NCI-H1436 (cell line): Measurements from ENCODE around the gene ACVR1.

ENCODE experiments used
- DNase-seq: peaks from one replicate; lab custom pipeline; 2025; lab: John Stamatoyannopoulos, UW

The ACVR1 gene

DNA sequence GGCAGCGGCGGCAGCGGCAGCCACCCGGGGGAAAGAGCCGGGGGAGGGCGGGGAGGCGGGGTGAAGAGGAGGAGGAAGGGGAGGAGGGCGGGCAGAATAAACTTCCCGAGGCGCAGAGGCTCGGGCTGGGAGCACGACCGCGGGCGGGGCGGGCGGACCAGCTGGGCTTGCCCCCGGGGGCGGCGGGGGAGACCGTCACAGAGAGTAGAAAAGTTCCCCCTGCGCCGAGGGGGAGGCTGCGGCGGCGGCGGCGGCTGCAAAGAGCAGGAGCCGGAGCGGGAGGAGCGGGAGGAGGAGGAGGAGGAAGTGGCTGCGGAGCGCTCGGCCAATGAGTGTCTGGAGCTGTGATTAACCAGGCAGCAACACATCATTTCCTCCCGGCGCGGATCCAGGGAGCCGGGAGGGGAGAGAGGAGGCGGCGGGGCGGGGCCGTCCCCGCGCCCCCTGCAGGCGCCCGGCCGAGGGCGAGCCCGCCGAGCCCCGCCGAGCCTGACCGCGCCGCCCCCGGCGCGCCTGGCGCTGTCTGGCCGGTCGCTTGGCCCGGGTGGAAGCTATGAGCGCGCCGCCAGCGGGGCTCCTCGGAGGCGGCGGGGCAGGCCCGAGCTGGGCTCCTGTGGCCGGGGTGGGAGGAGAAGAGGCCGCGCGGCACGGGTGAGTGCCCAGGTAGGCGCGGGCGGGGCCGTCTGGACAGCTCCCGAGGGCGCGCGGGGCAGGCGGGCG is at the start of gene ACVR1:
ACVR1 (minus strand) TSS at position 265 of the 720 bp plus-strand sequence. CDS start 76,837 bp downstream, outside the sequence.
- DNase-seq: peak; percentile 90

GRCh38 chr2:157925071-157925470 is 48.9 kb upstream of the ACVR1 start:
- no peak for DNase-seq

DNA sequence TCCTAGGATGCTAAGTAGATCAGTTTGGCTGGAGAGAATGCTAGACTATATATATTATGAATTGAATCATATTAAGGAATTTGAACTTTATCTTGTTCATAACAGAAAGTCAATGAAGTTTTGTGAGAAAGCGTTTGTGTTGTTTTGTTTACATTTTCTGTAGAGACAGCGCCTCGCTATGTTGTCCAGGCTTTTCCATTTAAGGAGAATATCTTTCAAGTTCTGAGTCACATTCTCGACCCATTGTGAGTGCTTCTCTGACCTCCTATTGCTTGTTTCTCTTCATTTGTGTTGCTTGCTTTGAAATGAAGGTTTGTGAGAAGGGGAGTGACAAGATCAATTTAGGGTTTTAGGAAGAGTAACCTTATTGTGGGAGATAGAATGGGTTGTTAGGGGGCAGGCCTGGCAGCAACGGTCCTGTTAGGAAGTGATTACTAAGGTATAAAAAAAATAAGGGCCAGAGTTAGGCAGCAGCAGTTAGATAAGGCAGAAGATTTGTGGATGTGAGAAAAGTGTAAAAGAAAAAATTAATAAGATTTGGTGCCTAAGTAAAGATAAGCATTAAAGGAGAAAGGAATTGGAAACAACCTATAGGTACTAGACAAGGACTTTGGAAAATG is 47.6 kb upstream of the ACVR1 start:
- no peak for DNase-seq

GRCh38 chr2:157922815-157923214 is 46.7 kb upstream of the ACVR1 start:
- DNase-seq: no peak

GRCh38 chr2:157922336-157922735 is 46.2 kb upstream of the ACVR1 start:
- DNase-seq: no peak

DNA sequence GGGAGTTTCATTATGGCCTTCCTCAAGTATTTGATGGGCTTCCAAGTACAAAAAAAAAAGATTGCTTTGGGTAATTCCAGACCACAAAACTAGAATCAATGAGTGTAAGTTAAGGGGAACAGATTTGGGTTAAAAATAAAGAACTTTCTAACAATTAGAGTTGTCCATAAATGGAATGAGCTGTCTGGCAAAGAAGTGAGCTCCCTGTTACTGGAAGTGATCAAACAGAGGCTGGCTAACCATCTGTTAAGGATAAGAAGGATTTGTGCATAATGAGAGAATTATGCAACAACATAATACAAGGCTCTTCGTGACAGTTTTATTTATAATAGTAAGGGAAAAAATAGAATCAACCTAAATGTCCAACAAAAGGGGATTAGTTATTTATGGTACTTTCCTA is 44.6 kb upstream of the ACVR1 start:
- DNase-seq: no peak

DNA sequence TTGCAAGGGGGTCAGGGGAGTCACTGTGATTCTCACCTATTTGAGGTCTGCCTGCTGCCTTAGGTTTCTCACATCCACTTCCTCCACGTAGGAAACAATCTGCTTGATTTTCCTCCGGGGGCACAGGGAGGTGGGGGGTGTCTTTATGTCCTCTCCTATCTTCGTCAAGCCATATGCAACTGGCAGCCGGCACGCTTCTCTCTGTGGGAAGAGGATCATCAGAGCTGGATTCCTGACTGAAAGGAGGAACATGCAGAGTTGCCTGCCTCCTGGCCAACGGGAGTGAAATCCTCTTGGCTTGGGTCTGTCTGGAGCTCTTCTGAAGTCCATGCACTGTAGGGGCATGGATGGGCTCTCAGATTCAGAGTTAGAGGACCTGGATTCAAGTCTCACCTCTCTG is 43.1 kb upstream of the ACVR1 start:
- no peak for DNase-seq

- DNase-seq: no peak
These were observed 42.2 kb upstream of the ACVR1 start for GRCh38 chr2:157918319-157918718.

DNA sequence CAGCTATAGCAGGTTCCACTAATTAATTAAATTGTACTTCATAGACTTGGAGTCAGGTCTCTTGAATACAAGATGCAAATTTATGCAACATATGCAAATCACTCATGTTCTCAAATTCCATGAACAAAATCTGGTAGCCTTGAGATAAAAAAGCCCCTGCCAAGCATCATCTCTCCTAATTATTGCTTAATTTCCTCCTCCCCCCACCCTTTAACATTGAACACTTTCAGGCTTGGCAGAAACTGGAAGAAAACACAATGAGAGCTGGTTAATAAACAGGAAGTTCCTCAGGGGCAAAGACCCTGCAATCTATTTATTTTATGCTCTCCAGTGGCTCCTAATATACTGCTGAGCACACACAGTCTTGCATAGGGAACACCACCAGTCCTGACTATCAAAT is 35.6 kb upstream of the ACVR1 start:
- no peak for DNase-seq

DNA sequence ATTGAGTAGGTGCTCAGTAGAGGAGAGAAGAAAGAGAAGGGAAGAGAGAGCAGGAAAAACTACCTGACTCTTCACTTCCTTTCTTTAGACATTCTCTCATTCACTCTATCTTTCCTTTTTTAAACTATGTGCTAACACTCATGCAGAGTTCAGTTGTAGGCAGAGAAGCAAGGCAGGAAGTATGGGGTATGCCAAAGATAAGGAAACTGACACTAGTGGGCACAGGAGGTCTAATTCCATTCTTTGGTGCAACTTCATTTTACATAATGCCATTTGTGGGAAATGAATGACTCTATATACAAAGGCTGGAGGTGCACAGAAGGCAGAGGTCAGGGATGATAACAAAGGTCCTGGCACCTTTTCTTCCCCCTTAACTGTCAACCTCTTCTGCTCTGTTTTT is 35.1 kb upstream of the ACVR1 start:
- DNase-seq: no peak

DNA sequence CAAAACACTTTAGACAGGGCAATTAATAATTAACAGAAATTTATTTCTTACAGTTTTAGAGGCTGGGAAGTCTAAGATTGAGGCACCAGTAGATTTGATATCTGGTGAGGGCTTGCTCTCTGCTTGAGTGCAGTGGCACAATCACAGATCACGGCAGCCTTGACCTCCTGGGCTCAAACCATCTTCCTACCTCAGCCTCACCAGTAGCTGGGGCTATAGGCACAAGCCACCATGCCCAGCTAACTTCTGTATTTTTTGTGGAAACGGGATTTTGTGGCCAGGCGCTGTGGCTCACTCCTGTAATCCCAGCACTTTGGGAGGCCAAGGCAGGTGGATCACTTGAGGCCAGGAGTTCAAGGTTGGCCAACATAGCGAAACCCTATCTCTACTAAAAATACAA is 29.0 kb upstream of the ACVR1 start:
- no peak for DNase-seq

- no peak for DNase-seq
These were observed 27.5 kb upstream of the ACVR1 start for GRCh38 chr2:157903626-157904025.

DNA sequence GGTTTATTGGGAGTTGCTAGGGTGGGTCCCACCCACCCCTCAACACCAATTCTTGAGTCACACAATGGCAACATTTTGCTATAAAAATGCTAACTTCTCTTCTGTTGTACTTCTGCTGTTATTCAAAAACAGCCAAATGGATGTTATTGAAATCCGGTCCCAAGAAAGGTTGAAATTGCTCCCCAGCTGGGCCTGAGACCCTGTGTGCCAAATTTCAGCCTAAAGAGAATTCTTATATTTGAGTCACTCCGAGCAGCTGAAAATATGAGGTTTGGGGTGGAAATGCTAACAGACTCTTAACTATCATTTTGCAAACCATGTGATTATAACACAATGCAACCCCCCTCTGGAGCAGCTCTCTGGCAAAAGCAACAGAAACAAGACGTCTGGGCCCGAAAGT is 27.0 kb upstream of the ACVR1 start:
- DNase-seq: no peak

DNA sequence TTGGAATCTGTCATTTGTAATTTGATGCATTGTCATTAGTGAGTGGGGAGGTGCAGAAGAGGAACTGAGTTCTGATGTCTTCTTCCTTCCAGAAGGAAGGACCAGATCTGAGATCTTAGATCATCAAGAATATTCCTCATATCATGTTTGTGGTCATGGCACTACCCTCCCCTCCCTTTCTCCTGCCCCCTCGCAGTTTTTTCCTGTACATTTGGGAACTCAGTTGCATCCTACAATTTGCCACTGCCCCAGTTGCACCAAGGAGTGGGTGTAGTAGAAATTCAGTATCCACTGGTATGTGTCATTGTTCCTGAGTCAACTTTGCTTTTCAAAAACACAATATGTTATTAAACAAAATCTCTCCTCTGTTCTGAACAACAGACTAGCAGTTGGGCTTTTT is 26.6 kb upstream of the ACVR1 start:
- DNase-seq: no peak

DNA sequence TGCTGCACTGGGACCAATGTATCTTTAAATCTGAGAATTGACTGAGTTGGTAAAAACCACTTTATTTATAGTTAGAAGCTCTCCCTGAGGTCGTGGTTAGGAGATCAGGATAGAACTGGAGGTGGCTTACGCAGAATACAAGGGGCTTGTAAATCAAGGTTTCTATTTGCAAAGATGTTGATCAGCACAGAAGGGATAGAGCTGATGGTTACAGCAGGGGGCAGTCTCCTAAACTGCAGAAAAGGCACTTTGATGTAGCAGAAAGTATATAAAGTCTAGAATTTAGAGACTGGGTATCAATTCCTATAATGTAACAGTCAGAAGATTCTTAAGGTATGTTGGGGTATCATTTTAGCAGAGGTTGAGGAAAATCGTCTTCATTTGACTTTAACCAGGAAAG is 25.2 kb upstream of the ACVR1 start:
- DNase-seq: no peak

GRCh38 chr2:157900684-157901083 is 24.6 kb upstream of the ACVR1 start:
- no peak for DNase-seq

- DNase-seq: no peak
These were observed 24.1 kb upstream of the ACVR1 start for GRCh38 chr2:157900203-157900602.

DNA sequence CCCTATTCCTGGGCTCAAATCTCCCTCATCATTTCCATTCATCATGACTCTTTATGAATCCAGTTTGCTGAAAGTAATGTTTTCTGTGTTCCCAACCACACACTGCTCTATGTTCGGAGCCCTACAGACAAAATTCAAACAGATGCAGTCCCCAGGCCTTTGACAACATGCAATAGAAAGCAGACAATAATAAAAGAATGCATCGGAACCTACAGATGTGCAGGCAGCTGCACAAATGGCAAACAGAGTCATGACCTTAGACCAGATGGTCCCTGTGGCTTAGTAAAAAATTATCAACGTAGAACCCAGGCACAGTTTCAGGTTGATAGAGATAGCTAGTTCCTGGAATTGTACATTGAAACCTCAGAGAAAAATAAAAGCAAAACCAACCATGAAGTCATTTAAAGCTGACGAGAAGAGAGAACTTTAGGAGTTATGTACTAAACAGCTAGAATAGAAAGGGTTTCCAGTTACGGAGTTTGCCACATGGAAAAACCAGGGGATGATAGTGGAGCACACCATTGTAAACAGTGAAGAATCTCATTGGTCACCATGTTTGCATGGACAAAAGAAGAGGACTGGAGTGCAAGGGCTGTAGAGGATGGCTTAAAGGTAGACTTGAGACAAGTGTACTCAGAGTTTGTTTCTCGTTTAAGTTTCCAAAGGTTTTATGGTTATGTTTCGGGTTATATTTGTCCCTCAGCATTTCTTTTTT is 23.2 kb upstream of the ACVR1 start:
- DNase-seq: no peak

DNA sequence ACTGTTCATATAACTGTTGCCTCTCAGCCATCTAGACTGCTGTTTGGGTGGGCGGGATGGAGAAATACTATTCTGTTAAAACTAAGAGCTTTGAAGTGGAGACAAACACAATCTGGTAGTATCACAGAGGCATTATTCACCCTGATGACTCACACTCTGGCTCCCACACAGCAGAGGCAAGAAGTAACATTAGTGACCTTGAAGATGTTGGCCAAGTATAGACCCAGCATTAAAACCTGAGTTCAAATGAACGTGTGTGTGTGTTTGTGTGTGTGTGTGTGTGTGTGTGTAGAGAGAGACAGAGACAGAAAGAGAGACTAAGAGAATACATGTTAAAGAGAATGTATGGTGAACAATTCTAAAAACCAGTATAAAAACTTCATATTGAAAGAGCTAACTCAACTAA is 22.5 kb upstream of the ACVR1 start:
- DNase-seq: no peak

DNA sequence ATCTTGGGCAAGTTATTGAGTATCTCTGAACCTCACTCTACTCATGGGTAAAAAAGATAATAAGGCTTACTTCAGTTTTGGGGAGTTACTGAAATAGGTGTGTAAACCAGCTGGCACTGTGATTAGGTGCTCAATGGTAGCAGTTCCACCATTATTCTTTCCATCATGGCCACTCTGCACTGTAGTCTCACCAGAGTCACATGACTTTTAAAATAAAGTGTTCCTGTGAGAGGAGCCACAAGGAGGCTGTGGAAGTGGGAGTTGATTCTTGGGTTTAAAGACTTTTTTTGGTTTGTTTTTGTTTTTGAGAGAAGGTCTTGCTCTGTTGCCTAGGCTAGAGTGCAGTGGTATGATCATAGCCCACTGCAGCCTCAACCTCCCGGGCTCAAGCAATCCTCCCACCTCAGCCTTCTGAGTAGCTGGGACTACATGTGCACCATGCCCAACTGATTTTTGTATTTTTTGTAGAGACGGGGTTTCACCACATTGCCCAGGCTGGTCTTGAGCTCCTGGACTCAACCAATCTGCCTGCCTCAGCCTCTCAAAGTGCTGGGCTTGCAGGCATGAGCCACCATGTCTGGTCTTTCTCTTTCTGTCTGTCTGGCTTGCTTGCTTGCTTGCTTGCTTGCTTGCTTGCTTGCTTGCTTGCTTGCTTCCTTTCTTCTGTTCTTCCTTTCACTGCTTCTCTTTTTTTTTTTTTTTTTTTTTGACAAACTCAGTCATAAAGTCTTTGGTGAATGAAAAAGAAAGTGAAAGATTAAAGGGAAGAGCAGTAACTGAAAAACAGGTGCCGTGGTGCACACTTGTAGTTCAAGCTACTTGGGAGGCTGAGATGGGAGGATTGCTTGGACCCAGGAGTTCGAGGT is 21.2 kb upstream of the ACVR1 start:
- no peak for DNase-seq

GRCh38 chr2:157895531-157895930 is 19.4 kb upstream of the ACVR1 start:
- DNase-seq: no peak

DNA sequence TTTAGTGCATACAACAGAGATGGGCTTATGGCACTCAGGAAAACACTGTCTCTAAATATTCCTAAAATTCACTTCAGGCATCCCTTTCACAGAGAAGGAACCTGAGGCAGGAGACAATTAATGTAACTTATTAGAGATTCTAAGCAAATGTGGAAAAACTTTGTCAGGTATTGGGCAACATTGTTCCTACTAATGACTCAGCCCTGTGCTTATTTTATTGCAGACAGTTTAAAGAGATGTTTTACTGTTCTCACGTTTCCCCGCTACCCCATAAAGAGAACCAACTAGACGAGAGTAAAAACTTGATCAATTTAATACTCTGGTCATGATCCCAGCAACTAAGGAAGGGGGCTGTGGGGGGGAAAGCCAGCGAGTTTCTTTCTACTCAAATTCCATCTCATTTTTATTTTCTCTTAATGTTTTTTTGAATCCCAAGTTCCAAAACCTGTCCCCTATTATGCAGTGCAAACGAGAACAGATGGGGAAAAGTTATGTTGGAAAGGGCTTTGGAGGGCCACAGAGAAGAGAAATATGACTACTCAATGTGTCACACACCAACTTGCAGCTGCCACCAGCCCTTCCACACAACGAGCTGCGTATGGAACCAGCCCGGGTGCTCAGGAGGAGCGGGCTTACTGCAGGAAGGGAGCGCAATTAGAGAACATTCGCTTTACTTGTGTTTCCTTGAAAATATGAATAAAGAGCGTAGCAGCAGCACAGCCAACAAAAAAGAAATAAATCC is 18.7 kb upstream of the ACVR1 start:
- no peak for DNase-seq
